HepG2 (cell line): ENCODE measurements around the gene NUDT9. TPM values are rescaled to one million over a fixed set of nuclear protein-coding genes. Genes with fewer than 3 reads are reported as not detected.

Experiments used
- BCL6 ChIP-seq: IDR thresholded peaks from 2 replicates; pipeline ENCODE4 v1.6.1; 2016; ENCODE audit warnings: missing genetic modification reagents, missing compliant biosample characterization
- E2F5 ChIP-seq: sonication (generic); formaldehyde crosslinking; conservative IDR thresholded peaks from 2 replicates; pipeline ENCODE4 v1.4.0; 2020; ENCODE audit warnings: missing genetic modification reagents
- FOXA3 ChIP-seq: IDR thresholded peaks from 2 replicates; pipeline ENCODE4 v1.6.1; 2016; ENCODE audit warnings: missing genetic modification reagents, missing compliant biosample characterization
- HDAC1 ChIP-seq: sonication (generic); formaldehyde crosslinking; IDR thresholded peaks from 2 replicates; pipeline ENCODE4 v1.5.1; 2020; ENCODE audit warnings: mild to moderate bottlenecking, missing genetic modification reagents
- IRF9 ChIP-seq: sonication (generic); formaldehyde crosslinking; IDR thresholded peaks from 2 replicates; pipeline ENCODE4 v1.8.0; 2022; ENCODE audit warnings: missing genetic modification reagents, mild to moderate bottlenecking, borderline replicate concordance
- KMT2A ChIP-seq: sonication (generic); formaldehyde crosslinking; IDR thresholded peaks from 2 replicates; pipeline ENCODE4 v1.4.0; 2020; ENCODE audit warnings: missing genetic modification reagents
- LRRFIP1 ChIP-seq: sonication (generic); formaldehyde crosslinking; conservative IDR thresholded peaks from 2 replicates; pipeline ENCODE4 v1.4.0; 2020; ENCODE audit warnings: missing genetic modification reagents
- MAFF ChIP-seq: IDR thresholded peaks from 2 replicates; pipeline ENCODE4 v1.6.1; 2011; ENCODE audit warnings: low read depth, low read length, improper control_type of control experiment
- MXD4 ChIP-seq: IDR thresholded peaks from 2 replicates; pipeline ENCODE4 v1.6.1; 2016; ENCODE audit warnings: mild to moderate bottlenecking, missing biosample characterization, missing genetic modification reagents
- SCMH1 ChIP-seq: sonication (generic); formaldehyde crosslinking; IDR thresholded peaks from 2 replicates; pipeline ENCODE4 v1.9.0; 2021; ENCODE audit warnings: missing genetic modification reagents, mild to moderate bottlenecking, borderline replicate concordance
- SOX13 ChIP-seq, 3 experiments: fragments of 450-650 bp in 1 of 3; sonication (generic) in 1 of 3; formaldehyde crosslinking in 1 of 3; IDR thresholded peaks in 2 of 3; conservative IDR thresholded peaks in 1 of 3; 2 replicates each; pipeline versions ENCODE4 v1.5.0 to v1.6.1; 2016 to 2020; ENCODE audit warnings: antibody characterized with exemption in 1 of 3, mild to moderate bottlenecking in 1 of 3, missing compliant biosample characterization in 1 of 3, missing genetic modification reagents in 1 of 3, moderate library complexity in 1 of 3
- SRY ChIP-seq: sonication (generic); formaldehyde crosslinking; IDR thresholded peaks from 2 replicates; pipeline ENCODE4 v1.8.0; 2022; ENCODE audit warnings: mild to moderate bottlenecking, missing genetic modification reagents
- ZBTB42 ChIP-seq: sonication (generic); formaldehyde crosslinking; IDR thresholded peaks from 2 replicates; pipeline ENCODE4 v1.5.0; 2020; ENCODE audit warnings: mild to moderate bottlenecking, missing genetic modification reagents
- ZNF280D ChIP-seq: sonication (generic); formaldehyde crosslinking; IDR thresholded peaks from 2 replicates; pipeline ENCODE4 v1.5.1; 2020; ENCODE audit warnings: mild to moderate bottlenecking, missing genetic modification reagents
- ZNF607 ChIP-seq: sonication (generic); formaldehyde crosslinking; IDR thresholded peaks from 2 replicates; pipeline ENCODE4 v1.5.1; 2020; ENCODE audit warnings: missing genetic modification reagents, mild to moderate bottlenecking, borderline replicate concordance
- ZNF616 ChIP-seq: sonication (generic); formaldehyde crosslinking; IDR thresholded peaks from 2 replicates; pipeline ENCODE4 v1.5.0; 2020; ENCODE audit warnings: low read depth, mild to moderate bottlenecking, missing genetic modification reagents
- ZNF670 ChIP-seq: sonication (generic); formaldehyde crosslinking; IDR thresholded peaks from 2 replicates; pipeline ENCODE4 v1.8.0; 2022; ENCODE audit warnings: mild to moderate bottlenecking, missing genetic modification reagents, borderline replicate concordance
- ZNF891 ChIP-seq: sonication (generic); formaldehyde crosslinking; IDR thresholded peaks from 2 replicates; pipeline ENCODE4 v1.5.0; 2020; ENCODE audit warnings: mild to moderate bottlenecking, missing genetic modification reagents
- polyA plus RNA-seq, 8 experiments: library from polyadenylated mRNA; depleted of rRNA in 3 of 8; stranded (reverse) in 7 of 8; unstranded in 1 of 8; fragments of >200 nt; fragmentation: Illumina TruSeq in 4 of 8; extraction: Trizol in 4 of 8; gene quantifications; 2 replicates each; pipeline versions ENCODE4 v1.2.1 to v1.2.3, GENCODE V29; 2011 to 2016; ENCODE audit warnings: low read depth in 4 of 8, missing spikeins in 1 of 8, mixed read lengths in 1 of 8; ENCODE audit not compliant: insufficient read depth in 1 of 8
- total RNA-seq, 5 experiments: library from RNA; depleted of rRNA; stranded (reverse); fragments of >200 nt; fragmentation: Illumina TruSeq; extraction: Trizol; gene quantifications; 2 replicates each; pipeline ENCODE4 v1.2.3, GENCODE V29; 2016; ENCODE audit warnings: low read depth in 1 of 5

The NUDT9 gene
- total and polyA plus RNA-seq, 2 of the 13 experiments (the other 11 are each of a cell fraction or from before 2014, with no cell fraction given) = 10.4 to 12.3 TPM

GRCh38 chr4:87422104-87423052 is at the start of gene NUDT9 (continued):
- TF ChIP-seq ZNF280D (peak; percentile 69; the same call in 1 of the 2 replicates), LRRFIP1 (CRISPR knock-in tag) (no peak), MAFF (no peak), ZNF891 (CRISPR knock-in tag) (no peak; the same call in 1 of the 2 replicates), ZBTB42 (CRISPR knock-in tag) (peak; percentile 78; the same call in 1 of the 2 replicates), IRF9 (CRISPR knock-in tag) (peak; percentile 57; the same call in 1 of the 2 replicates), BCL6 (no peak), KMT2A (CRISPR knock-in tag) (peak; percentile 94), FOXA3 (CRISPR knock-in tag) (peak; percentile 60), SCMH1 (CRISPR knock-in tag) (no peak), HDAC1 (CRISPR knock-in tag) (peak; percentile 83), ZNF670 (CRISPR knock-in tag) (0 out of 2 replicates have a peak, but pooled peaks have one; percentile 77), MXD4 (CRISPR knock-in tag) (peak; percentile 55; the same call in 1 of the 2 replicates), ZNF607 (CRISPR knock-in tag) (peak; percentile 20; the same call in 1 of the 2 replicates), E2F5 (CRISPR knock-in tag) (no peak), SOX13 (IDR thresholded peaks at IDR 0.05) (no peak), SOX13 (CRISPR knock-in tag; conservative IDR thresholded peaks at IDR 0.05 in 1 of 2, IDR thresholded peaks at IDR 0.05 in 1 of 2) (peak in 1 of 2 experiments; percentile 18; a peak in 1 of 4 replicates), ZNF616 (CRISPR knock-in tag) (peak; percentile 87), SRY (no peak)
